ENCODE data around the gene ENTHD1.

Gene ENTHD1

GRCh38 chr22:39893526-39893925 lies at the start of gene ENTHD1:
Gene ENTHD1 (minus strand): TSS chr22:39893760. CDS start chr22:39887748, 6,012 bp downstream.
- H3K4me3 ChIP-seq (ENCODE audit: low read depth, low read length), result no peak within 1 kb of the TSS
- no peak for DNase-seq (ENCODE audit: low read depth)

- no peak for DNase-seq (ENCODE audit: low read depth)
- no peak overlapping the region for H3K4me3 ChIP-seq (ENCODE audit: low read depth, low read length)
These were observed 49.8 kb upstream of the ENTHD1 start for GRCh38 chr22:39943337-39943736.

- DNase-seq (ENCODE audit: low read depth), result no peak
- no peak overlapping the region for H3K4me3 ChIP-seq (ENCODE audit: low read depth, low read length)
These were observed 49.1 kb upstream of the ENTHD1 start for GRCh38 chr22:39942439-39943230.

- no peak for DNase-seq (ENCODE audit: low read depth)
- no peak overlapping the region for H3K4me3 ChIP-seq (ENCODE audit: low read depth, low read length)
These were observed 48.0 kb upstream of the ENTHD1 start for GRCh38 chr22:39941601-39942000.

- no peak overlapping the region for H3K4me3 ChIP-seq (ENCODE audit: low read depth, low read length)
- DNase-seq (ENCODE audit: low read depth), result no peak
These were observed 47.3 kb upstream of the ENTHD1 start for GRCh38 chr22:39940757-39941305.

GRCh38 chr22:39939830-39940229 lies 46.3 kb upstream of the ENTHD1 start:
- no peak for DNase-seq (ENCODE audit: low read depth)
- no peak overlapping the region for H3K4me3 ChIP-seq (ENCODE audit: low read depth, low read length)

GRCh38 chr22:39938509-39939111 lies 45.0 kb upstream of the ENTHD1 start:
- no peak for DNase-seq (ENCODE audit: low read depth)
- no peak overlapping the region for H3K4me3 ChIP-seq (ENCODE audit: low read depth, low read length)

- H3K4me3 ChIP-seq (ENCODE audit: low read depth, low read length), result no peak overlapping the region
- DNase-seq (ENCODE audit: low read depth), result no peak
These were observed 44.3 kb upstream of the ENTHD1 start for GRCh38 chr22:39937906-39938305.

GRCh38 chr22:39936523-39937145 lies 43.1 kb upstream of the ENTHD1 start:
- DNase-seq (ENCODE audit: low read depth), result no peak
- H3K4me3 ChIP-seq (ENCODE audit: low read depth, low read length), result no peak overlapping the region

- DNase-seq (ENCODE audit: low read depth), result no peak
- no peak overlapping the region for H3K4me3 ChIP-seq (ENCODE audit: low read depth, low read length)
These were observed 42.1 kb upstream of the ENTHD1 start for GRCh38 chr22:39935612-39936011.

GRCh38 chr22:39935116-39935515 lies 41.6 kb upstream of the ENTHD1 start:
- no peak for DNase-seq (ENCODE audit: low read depth)

GRCh38 chr22:39933741-39934140 lies 40.2 kb upstream of the ENTHD1 start:
- no peak for DNase-seq (ENCODE audit: low read depth)
- H3K4me3 ChIP-seq (ENCODE audit: low read depth, low read length), result no peak overlapping the region

More at GRCh38 chr22:39935116-39935515, 41.6 kb upstream of the ENTHD1 start:
- H3K4me3 ChIP-seq (ENCODE audit: low read depth, low read length), result no peak overlapping the region

GRCh38 chr22:39932918-39933649 lies 39.5 kb upstream of the ENTHD1 start:
- H3K4me3 ChIP-seq (ENCODE audit: low read depth, low read length), result no peak overlapping the region
- no peak for DNase-seq (ENCODE audit: low read depth)

GRCh38 chr22:39932166-39932565 lies 38.6 kb upstream of the ENTHD1 start:
- DNase-seq (ENCODE audit: low read depth), result no peak
- H3K4me3 ChIP-seq (ENCODE audit: low read depth, low read length), result no peak overlapping the region

GRCh38 chr22:39931251-39931650 lies 37.7 kb upstream of the ENTHD1 start:
- H3K4me3 ChIP-seq (ENCODE audit: low read depth, low read length), result no peak overlapping the region
- DNase-seq (ENCODE audit: low read depth), result no peak

GRCh38 chr22:39928536-39929520 lies 35.3 kb upstream of the ENTHD1 start:
- no peak for DNase-seq (ENCODE audit: low read depth)
- H3K4me3 ChIP-seq (ENCODE audit: low read depth, low read length), result no peak overlapping the region

- no peak for DNase-seq (ENCODE audit: low read depth)
- H3K4me3 ChIP-seq (ENCODE audit: low read depth, low read length), result no peak overlapping the region
These were observed 34.0 kb upstream of the ENTHD1 start for GRCh38 chr22:39927544-39927943.

- no peak overlapping the region for H3K4me3 ChIP-seq (ENCODE audit: low read depth, low read length)
- no peak for DNase-seq (ENCODE audit: low read depth)
These were observed 33.2 kb upstream of the ENTHD1 start for GRCh38 chr22:39926753-39927152.

Measured in skeletal muscle cell (primary cell).